Measurements from ENCODE around the gene ICE1. TPM values are rescaled to one million over a fixed set of nuclear protein-coding genes. Genes with fewer than 3 reads are reported as not detected.
A peak's percentile ranks its signal among the peaks of the same experiment; 100 is the strongest.

ICE1 gene, protein sequence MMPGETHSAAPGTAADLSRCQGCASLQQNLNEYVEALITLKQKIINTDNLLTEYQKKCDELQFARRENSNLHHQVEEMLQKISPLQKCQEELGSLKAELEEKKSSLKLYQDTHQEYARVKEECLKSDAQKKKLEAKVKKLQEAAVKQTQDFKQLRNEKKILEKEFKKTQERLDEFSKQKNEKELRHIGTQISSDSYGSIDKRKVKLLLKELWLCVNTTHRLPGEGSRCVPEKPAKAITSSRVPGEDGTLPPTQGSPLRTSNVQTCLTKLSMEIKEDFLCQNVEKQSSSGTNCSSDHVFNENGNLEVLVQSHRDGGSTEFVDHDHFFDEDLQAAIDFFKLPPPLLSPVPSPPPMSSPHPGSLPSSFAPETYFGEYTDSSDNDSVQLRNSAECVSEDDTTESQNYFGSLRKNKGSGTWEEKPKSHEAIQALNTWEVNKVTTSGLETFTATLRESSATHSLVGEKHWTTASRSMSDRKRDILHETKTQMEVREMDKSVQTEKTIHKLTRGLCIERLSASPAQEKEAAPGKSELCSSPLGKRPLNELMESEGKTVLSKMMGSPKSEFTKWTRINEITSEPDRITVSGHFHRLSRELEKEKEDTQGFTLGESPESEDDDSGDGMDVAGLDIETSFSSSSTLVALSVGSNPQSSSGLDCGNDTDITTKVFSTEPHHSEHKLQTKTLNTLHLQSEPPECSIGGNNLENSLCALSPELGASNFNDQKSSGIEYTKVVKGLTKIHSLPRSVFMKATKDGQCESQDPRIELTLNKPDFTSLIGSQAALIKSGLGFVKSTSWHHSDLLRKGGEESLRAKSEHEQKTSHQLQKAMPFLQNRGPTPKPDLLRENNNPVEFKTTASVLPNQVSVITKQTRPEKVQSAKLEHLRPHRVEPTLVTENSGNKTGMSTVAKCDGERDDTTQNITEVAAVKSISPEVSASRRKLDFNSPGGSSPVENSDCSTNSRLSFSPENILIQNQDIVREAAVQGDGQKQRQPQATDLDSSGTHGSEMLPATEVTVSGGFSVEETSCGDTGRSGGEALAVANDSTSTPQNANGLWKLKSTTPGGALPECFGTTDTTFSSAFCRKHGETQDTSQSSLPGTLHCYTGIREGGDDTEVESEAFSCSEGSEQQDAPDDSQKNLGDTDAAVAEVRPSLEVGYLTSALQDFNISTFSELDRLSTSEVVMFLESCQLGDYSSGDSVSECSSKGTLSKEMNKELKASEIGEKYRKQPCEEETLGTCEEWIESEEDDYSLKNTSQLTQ (N-terminal part only)
- total RNA-seq (2022) (30.6 and 33.9 TPM in 2 replicates), Bru-seq, nascent RNA (percentile 91 among the genes with signal in this experiment), BruChase-seq, experiment 1, labeled RNA remaining after a 2-hour chase (percentile 89 among the genes with signal in this experiment), BruChase-seq, experiment 2, labeled RNA remaining after a 6-hour chase (percentile 86 among the genes with signal in this experiment)
- long read RNA-seq, transcript ICE1-202 (3 exons, 1,074 nt), result major isoform, 7 of 16 reads
- long read RNA-seq, partial matches to known transcripts, result 8 of 16 reads
- long read RNA-seq, other reads (novel, unspliced or antisense), result 1 of 16 reads

DNA sequence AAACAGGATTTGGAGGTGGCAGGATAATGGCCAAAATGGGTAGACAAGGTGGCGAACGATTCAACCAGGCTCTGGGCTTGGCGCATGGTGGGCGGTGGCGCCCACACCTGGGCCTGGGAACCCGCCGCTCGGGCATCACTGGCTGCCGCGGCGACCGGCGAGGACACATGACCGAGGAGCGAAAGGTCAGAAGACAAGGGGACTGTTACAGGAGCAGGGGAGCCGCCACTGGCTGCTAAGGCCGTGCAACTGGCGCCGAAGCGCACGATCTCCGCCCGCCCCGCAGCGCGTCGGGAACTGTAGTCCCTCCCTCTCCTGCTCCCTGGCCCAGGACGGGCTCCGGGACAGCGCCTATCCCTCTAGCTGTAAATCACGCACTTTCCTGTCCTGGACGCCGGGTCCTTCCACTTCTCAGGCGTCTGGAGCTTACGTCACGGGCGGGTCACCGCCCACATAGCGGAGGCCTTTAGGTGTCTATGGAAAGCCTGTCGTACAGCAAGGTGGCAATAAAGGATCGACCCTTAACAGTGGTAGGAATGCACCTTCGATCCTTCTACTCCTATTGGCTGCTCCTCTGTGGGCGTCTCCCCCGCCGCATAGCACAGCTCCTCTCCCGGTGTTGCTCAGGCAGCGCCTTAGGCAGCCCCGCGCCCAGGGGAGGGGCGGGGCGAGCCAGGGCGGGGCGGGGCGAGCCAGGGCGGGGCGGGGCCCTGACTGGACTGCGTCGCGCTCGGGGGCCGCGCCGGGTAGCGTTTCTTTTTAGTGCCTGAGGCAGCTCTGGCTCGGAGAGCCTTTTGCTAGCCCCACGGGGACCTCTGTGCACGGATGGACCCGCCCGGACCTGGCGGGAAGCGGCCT, at the start of gene ICE1:
Gene ICE1, plus strand, starts transcription at position 717 of the 858 bp plus-strand sequence. CDS start 239 bp downstream, outside the sequence.
- no peaks in the 10 kb centered on the region for H3K27me3 Mint-ChIP-seq (ENCODE audit: insufficient read depth, unreplicated experiment)
- Histone ChIP-seq H3K4me3 (ENCODE audit: low read depth, low read length) (peak within 1 kb of the TSS; percentile 67), H3K4me1 (peaks cover 20% of the 10 kb centered on the region), H3K9me3 (no peaks in the 10 kb centered on the region), H3K36me3 (ENCODE audit: control insufficient read depth, insufficient read depth, low read length) (no peaks in the 10 kb centered on the region), H3K27me3 (replicated peaks; ENCODE audit: control insufficient read depth, insufficient read depth, low read length) (no peaks in the 10 kb centered on the region)
- H3K4me1 Mint-ChIP-seq (ENCODE audit: low read depth, unreplicated experiment), result peaks cover 12% of the 10 kb centered on the region
- TF ChIP-seq, protein P1, sequence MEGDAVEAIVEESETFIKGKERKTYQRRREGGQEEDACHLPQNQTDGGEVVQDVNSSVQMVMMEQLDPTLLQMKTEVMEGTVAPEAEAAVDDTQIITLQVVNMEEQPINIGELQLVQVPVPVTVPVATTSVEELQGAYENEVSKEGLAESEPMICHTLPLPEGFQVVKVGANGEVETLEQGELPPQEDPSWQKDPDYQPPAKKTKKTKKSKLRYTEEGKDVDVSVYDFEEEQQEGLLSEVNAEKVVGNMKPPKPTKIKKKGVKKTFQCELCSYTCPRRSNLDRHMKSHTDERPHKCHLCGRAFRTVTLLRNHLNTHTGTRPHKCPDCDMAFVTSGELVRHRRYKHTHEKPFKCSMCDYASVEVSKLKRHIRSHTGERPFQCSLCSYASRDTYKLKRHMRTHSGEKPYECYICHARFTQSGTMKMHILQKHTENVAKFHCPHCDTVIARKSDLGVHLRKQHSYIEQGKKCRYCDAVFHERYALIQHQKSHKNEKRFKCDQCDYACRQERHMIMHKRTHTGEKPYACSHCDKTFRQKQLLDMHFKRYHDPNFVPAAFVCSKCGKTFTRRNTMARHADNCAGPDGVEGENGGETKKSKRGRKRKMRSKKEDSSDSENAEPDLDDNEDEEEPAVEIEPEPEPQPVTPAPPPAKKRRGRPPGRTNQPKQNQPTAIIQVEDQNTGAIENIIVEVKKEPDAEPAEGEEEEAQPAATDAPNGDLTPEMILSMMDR (IDR thresholded peaks at IDR 0.05; ENCODE audit: insufficient read depth in 1 of 2, low read depth in 1 of 2, low read length in 1 of 2, severe bottlenecking in 1 of 2, unreplicated experiment in 1 of 2), result no peak
- ChIA-PET CTCF (interaction anchor here (0.6 to 1.7 kb wide), 6 partner anchors 44 to 560 kb away, joined by 3 to 5 read pairs (median 4); no protein-coding TSS in a partner anchor), POLR2A (no interaction called here)
- no peak within 1 kb of the TSS for H3K27ac Mint-ChIP-seq (ENCODE audit: unreplicated experiment)
- intact Hi-C loops (cut with micrococcal nuclease; ENCODE audit: unreplicated experiment), result loop anchor here (1.0 kb wide), 1 partner anchor 359 kb away; no protein-coding TSS in a partner anchor
- BruUV-seq (replicated peaks), result no TSS peak
- H3K4me3 Mint-ChIP-seq (ENCODE audit: unreplicated experiment), result no peak within 1 kb of the TSS
- no peaks in the 10 kb centered on the region for H3K9me3 Mint-ChIP-seq (ENCODE audit: unreplicated experiment)
- peak; percentile 97 to 99 for DNase-seq
- peaks cover 6% of the 10 kb centered on the region for H3K36me3 Mint-ChIP-seq (ENCODE audit: insufficient read depth, unreplicated experiment)

DNA sequence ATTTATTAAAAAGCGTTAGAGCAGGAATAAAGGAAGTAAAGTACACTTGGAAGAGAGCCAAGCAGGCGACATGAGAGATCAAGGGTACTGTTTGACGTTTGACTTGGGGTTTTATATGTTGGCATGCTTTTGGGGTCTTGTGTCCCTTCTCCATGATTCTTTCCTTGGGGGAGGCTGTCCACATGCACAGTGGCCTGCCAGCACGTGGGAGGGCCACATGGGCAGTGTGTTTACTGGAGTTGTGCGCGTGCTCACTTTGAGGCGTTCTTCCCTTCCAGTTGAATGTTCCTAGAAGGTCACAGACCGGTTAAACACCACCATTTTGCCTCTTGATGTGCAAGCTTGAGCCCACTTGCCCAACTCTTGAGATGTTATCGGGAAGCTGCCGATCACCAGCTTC, 49.5 kb upstream of the ICE1 start:
- no peak overlapping the region for H3K4me3 Mint-ChIP-seq (ENCODE audit: unreplicated experiment)
- no TSS peak for BruUV-seq (replicated peaks)
- no peaks in the 10 kb centered on the region for H3K4me1 Mint-ChIP-seq (ENCODE audit: low read depth, unreplicated experiment)
- no peaks in the 10 kb centered on the region for H3K36me3 Mint-ChIP-seq (ENCODE audit: insufficient read depth, unreplicated experiment)
- peaks cover 27% of the 10 kb centered on the region for H3K9me3 Mint-ChIP-seq (ENCODE audit: unreplicated experiment)
- Histone ChIP-seq H3K9me3 (no peaks in the 10 kb centered on the region), H3K27me3 (replicated peaks; ENCODE audit: control insufficient read depth, insufficient read depth, low read length) (no peaks in the 10 kb centered on the region), H3K4me1 (no peaks in the 10 kb centered on the region), H3K36me3 (ENCODE audit: control insufficient read depth, insufficient read depth, low read length) (no peaks in the 10 kb centered on the region), H3K4me3 (ENCODE audit: low read depth, low read length) (no peak overlapping the region)
- TF ChIP-seq, protein P1 (IDR thresholded peaks at IDR 0.05; ENCODE audit: insufficient read depth in 1 of 2, low read depth in 1 of 2, low read length in 1 of 2, severe bottlenecking in 1 of 2, unreplicated experiment in 1 of 2), result no peak
- intact Hi-C loops (cut with micrococcal nuclease; ENCODE audit: unreplicated experiment), result no loop called here
- no peaks in the 10 kb centered on the region for H3K27me3 Mint-ChIP-seq (ENCODE audit: insufficient read depth, unreplicated experiment)
- ChIA-PET CTCF (no interaction called here), POLR2A (no interaction called here)
- no peak overlapping the region for H3K27ac Mint-ChIP-seq (ENCODE audit: unreplicated experiment)
- no peak for DNase-seq
